Thymus (tissue), 11 donors: ENCODE measurements around the gene RALGDS. TPM values are rescaled to one million over a fixed set of nuclear protein-coding genes. Genes with fewer than 3 reads are reported as not detected.
A peak's percentile ranks its signal among the peaks of the same experiment; 100 is the strongest.

Experiments used
- DNase-seq, 9 donors: peaks; one replicate each; pipeline ENCODE4 v3.0.0-alpha.2; 2013; ENCODE audit warnings: low spot score in 9 of 9, low read depth in 6 of 9, missing footprints in 1 of 9
- H3K27ac ChIP-seq, 2 donors: one replicate each; pipeline ENCODE4 v1.5.1; 2013; ENCODE audit warnings: control low read depth in 1 of 2, low read depth in 1 of 2, low read length in 1 of 2, mild to moderate bottlenecking in 1 of 2, moderate library complexity in 1 of 2
- H3K27me3 ChIP-seq, 2 donors: one replicate each; pipeline ENCODE4 v1.5.1; 2013; ENCODE audit warnings: low read length in 1 of 2; ENCODE audit not compliant: control insufficient read depth in 2 of 2, insufficient read depth in 1 of 2
- H3K36me3 ChIP-seq, 2 donors: one replicate each; pipeline ENCODE4 v1.5.1; 2013; ENCODE audit warnings: low read length in 1 of 2, mild to moderate bottlenecking in 1 of 2, moderate library complexity in 1 of 2; ENCODE audit not compliant: control insufficient read depth in 2 of 2, insufficient read depth in 2 of 2
- H3K4me1 ChIP-seq, 2 donors: one replicate each; pipeline ENCODE4 v1.5.1; 2013; ENCODE audit warnings: low read length in 2 of 2; ENCODE audit not compliant: control insufficient read depth in 2 of 2, insufficient read depth in 2 of 2
- H3K4me3 ChIP-seq, 2 donors: one replicate each; pipeline ENCODE4 v1.5.1; 2013; ENCODE audit warnings: low read length in 2 of 2, control low read depth in 1 of 2, mild to moderate bottlenecking in 1 of 2
- H3K9me3 ChIP-seq, 2 donors: one replicate each; pipeline ENCODE4 v1.5.1; 2013; ENCODE audit warnings: low read length in 1 of 2, mild to moderate bottlenecking in 1 of 2; ENCODE audit not compliant: control insufficient read depth in 2 of 2, insufficient read depth in 1 of 2
- WGBS: extraction: QIAGEN DNeasy Blood & Tissue Kit; methylation state at CpG from one replicate; pipeline ENCODE4 v1.1.7; 2013; 5-methylcytosine and 5-hydroxymethylcytosine counted together
- polyA plus RNA-seq: library from polyadenylated mRNA; stranded (reverse); fragments of 200-250 nt; gene quantifications from one replicate; pipeline ENCODE4 v1.2.3, GENCODE V29; 2013
- total RNA-seq: library from RNA; stranded (reverse); fragments of 120-200 nt; gene quantifications from one replicate; pipeline ENCODE4 v1.2.4, GENCODE V29; 2013
- donor health status: healthy.

RALGDS gene
- total and polyA plus RNA-seq, 2 donors = 25.9 to 42.1 TPM

GRCh38 chr9:133140174-133140505 lies 19.1 kb upstream of the RALGDS start:
- no peaks in the 10 kb centered on the region for H3K9me3 ChIP-seq
- no peak overlapping the region for H3K27ac ChIP-seq
- H3K4me3 ChIP-seq = no peak overlapping the region
- no peak for DNase-seq
- peaks cover 0 to 3% of the 10 kb centered on the region in 2 donors for H3K36me3 ChIP-seq
- H3K27me3 ChIP-seq = no peaks in the 10 kb centered on the region
- peaks cover 18 to 61% of the 10 kb centered on the region in 2 donors for H3K4me1 ChIP-seq
- WGBS = 90% methylated on average over 4 of the region's 4 CpGs

- WGBS = 97% methylated on average over 24 of the region's 24 CpGs
- Histone ChIP-seq H3K27ac (no peak overlapping the region), H3K36me3 (peaks cover 0 to 4% of the 10 kb centered on the region in 2 donors)
Observed at GRCh38 chr9:133139246-133140173, 18.5 kb upstream of the RALGDS start.

GRCh38 chr9:133137451-133138231 lies 16.6 kb upstream of the RALGDS start:
- no peak for DNase-seq
- Histone ChIP-seq H3K27me3 (no peaks in the 10 kb centered on the region), H3K9me3 (no peaks in the 10 kb centered on the region), H3K4me3 (no peak overlapping the region), H3K27ac (no peak overlapping the region), H3K4me1 (peaks cover 17 to 63% of the 10 kb centered on the region in 2 donors), H3K36me3 (peaks cover 0 to 7% of the 10 kb centered on the region in 2 donors)
- WGBS = 86% methylated on average over 16 of the region's 16 CpGs

More at GRCh38 chr9:133139246-133140173, 18.5 kb upstream of the RALGDS start:
- Histone ChIP-seq H3K4me3 (no peak overlapping the region), H3K27me3 (no peaks in the 10 kb centered on the region), H3K9me3 (no peaks in the 10 kb centered on the region), H3K4me1 (peaks cover 16 to 61% of the 10 kb centered on the region in 2 donors)
- DNase-seq = no peak

GRCh38 chr9:133135146-133135745 lies 14.2 kb upstream of the RALGDS start:
- H3K27me3 ChIP-seq = no peaks in the 10 kb centered on the region
- WGBS = 81% methylated on average over 8 of the region's 8 CpGs
- peak overlapping the region; percentile 79 to 99 for H3K27ac ChIP-seq
- peaks cover 16 to 64% of the 10 kb centered on the region in 2 donors for H3K4me1 ChIP-seq
- DNase-seq = peak in 1 of 9 donors; percentile 43
- peaks cover 0 to 7% of the 10 kb centered on the region in 2 donors for H3K36me3 ChIP-seq
- H3K9me3 ChIP-seq = no peaks in the 10 kb centered on the region
- H3K4me3 ChIP-seq = no peak overlapping the region

- no peaks in the 10 kb centered on the region for H3K9me3 ChIP-seq
Observed at GRCh38 chr9:133134388-133135145, 13.5 kb upstream of the RALGDS start.

GRCh38 chr9:133133681-133134387 lies 12.8 kb upstream of the RALGDS start:
- 65% methylated on average over 21 of the region's 21 CpGs for WGBS
- DNase-seq = peak in 7 of 9 donors; percentile 52 to 93 (median 80)
- H3K4me3 ChIP-seq = no peak overlapping the region

More at GRCh38 chr9:133134388-133135145, 13.5 kb upstream of the RALGDS start:
- peak overlapping the region; percentile 87 to 99 for H3K27ac ChIP-seq
- 93% methylated on average over 11 of the region's 11 CpGs for WGBS
- H3K4me3 ChIP-seq = no peak overlapping the region
- H3K4me1 ChIP-seq = peaks cover 16 to 63% of the 10 kb centered on the region in 2 donors
- no peaks in the 10 kb centered on the region for H3K27me3 ChIP-seq
- peaks cover 0 to 7% of the 10 kb centered on the region in 2 donors for H3K36me3 ChIP-seq
- no peak for DNase-seq

GRCh38 chr9:133132174-133132573 lies 11.1 kb upstream of the RALGDS start:
- DNase-seq = no peak
- Histone ChIP-seq H3K36me3 (peaks cover 0 to 6% of the 10 kb centered on the region in 2 donors), H3K27me3 (no peaks in the 10 kb centered on the region), H3K9me3 (no peaks in the 10 kb centered on the region), H3K27ac (peak overlapping the region in 1 of 2 donors; percentile 65), H3K4me3 (no peak overlapping the region), H3K4me1 (peaks cover 16 to 67% of the 10 kb centered on the region in 2 donors)
- WGBS = 94% methylated on average over 16 of the region's 16 CpGs

More at GRCh38 chr9:133133681-133134387, 12.8 kb upstream of the RALGDS start:
- H3K27me3 ChIP-seq = no peaks in the 10 kb centered on the region
- peak overlapping the region; percentile 91 to 99 for H3K27ac ChIP-seq
- peaks cover 16 to 64% of the 10 kb centered on the region in 2 donors for H3K4me1 ChIP-seq
- peaks cover 0 to 7% of the 10 kb centered on the region in 2 donors for H3K36me3 ChIP-seq
- H3K9me3 ChIP-seq = no peaks in the 10 kb centered on the region

- 95% methylated on average over 5 of the region's 5 CpGs for WGBS
- H3K27ac ChIP-seq = peak overlapping the region in 1 of 2 donors; percentile 82
- DNase-seq = no peak
- peaks cover 0 to 7% of the 10 kb centered on the region in 2 donors for H3K36me3 ChIP-seq
- H3K27me3 ChIP-seq = no peaks in the 10 kb centered on the region
- H3K4me3 ChIP-seq = no peak overlapping the region
- H3K4me1 ChIP-seq = peaks cover 16 to 74% of the 10 kb centered on the region in 2 donors
- no peaks in the 10 kb centered on the region for H3K9me3 ChIP-seq
Observed at GRCh38 chr9:133131506-133131905, 10.5 kb upstream of the RALGDS start.
